Osteoblast (primary cell): ENCODE results near the gene FAM13C. TPM values are rescaled to one million over a fixed set of nuclear protein-coding genes. Genes with fewer than 3 reads are reported as not detected.

ENCODE experiments used
- DNase-seq: peaks from one replicate; pipeline ENCODE4 v3.0.0; 2011; ENCODE audit warnings: low spot score, mixed read lengths; ENCODE audit not compliant: insufficient read length; ENCODE audit errors: missing footprints
- H2AFZ ChIP-seq: 2 replicates; pipeline ENCODE4 v1.6.0; 2011; ENCODE audit warnings: mild to moderate bottlenecking, low read length
- H3K27ac ChIP-seq: 2 replicates; pipeline ENCODE4 v1.5.1; 2011; ENCODE audit warnings: mild to moderate bottlenecking, low read depth, low read length, moderate library complexity
- H3K27me3 ChIP-seq: 2 replicates; pipeline ENCODE4 v1.6.0; 2012; ENCODE audit warnings: mild to moderate bottlenecking, control low read depth, inconsistent platforms, low read length, moderate library complexity; ENCODE audit not compliant: insufficient read depth
- H3K36me3 ChIP-seq: 2 replicates; pipeline ENCODE4 v1.5.1; 2011; ENCODE audit warnings: mild to moderate bottlenecking, low read length, control low read depth, moderate library complexity; ENCODE audit not compliant: insufficient read depth
- H3K4me1 ChIP-seq: 2 replicates; pipeline ENCODE4 v1.5.1; 2011; ENCODE audit warnings: mild to moderate bottlenecking, low read length, control low read depth, moderate library complexity; ENCODE audit not compliant: insufficient read depth
- H3K4me2 ChIP-seq: 2 replicates; pipeline ENCODE4 v1.6.0; 2011; ENCODE audit warnings: mild to moderate bottlenecking, low read length; ENCODE audit not compliant: insufficient read depth
- H3K4me3 ChIP-seq: fragments of 200-600 bp; sonication (generic); 3 replicates; pipeline ENCODE4 v1.5.1; 2012; ENCODE audit warnings: mild to moderate bottlenecking, low read length, inconsistent platforms; ENCODE audit not compliant: insufficient read depth
- H3K79me2 ChIP-seq: 2 replicates; pipeline ENCODE4 v1.6.0; 2012; ENCODE audit warnings: mild to moderate bottlenecking, low read length, control low read depth, inconsistent platforms; ENCODE audit not compliant: insufficient read depth
- H3K9me3 ChIP-seq: 2 replicates; pipeline ENCODE4 v1.5.1; 2011; ENCODE audit warnings: low read depth, low read length, control low read depth
- H4K20me1 ChIP-seq: 2 replicates; pipeline ENCODE4 v1.6.0; 2012; ENCODE audit warnings: mild to moderate bottlenecking, low read length, control low read depth; ENCODE audit not compliant: insufficient read depth
- CTCF ChIP-seq: IDR thresholded peaks from 2 replicates; pipeline ENCODE4 v1.5.1; 2011; ENCODE audit warnings: mild to moderate bottlenecking, low read depth, low read length, moderate library complexity; ENCODE audit errors: extremely low read depth
- total RNA-seq: library from RNA; depleted of rRNA; stranded (reverse); fragments of >200 nt; gene quantifications from 2 replicates; pipeline ENCODE4 v1.2.3, GENCODE V29; 2012

The FAM13C gene
- total RNA-seq, 1 donor = 6.5 TPM

DNA sequence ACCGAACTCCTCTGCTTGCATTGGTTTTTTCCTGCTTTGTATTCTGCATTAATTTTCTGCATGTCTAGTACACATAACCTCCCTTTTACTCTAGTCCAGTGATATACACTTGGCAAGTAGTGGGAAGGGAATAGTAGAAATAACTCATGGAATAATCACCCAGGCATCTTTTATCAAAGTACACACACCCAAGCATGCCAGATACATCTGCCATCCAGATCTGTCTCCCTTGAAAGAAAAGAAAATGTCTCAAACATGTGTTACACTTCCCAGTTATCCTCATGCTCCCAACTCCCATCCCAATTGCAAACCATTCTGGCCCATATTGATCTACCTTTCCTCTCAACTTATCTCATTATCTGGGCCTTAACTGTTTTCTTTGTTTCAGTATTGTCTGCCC, 106.9 kb downstream of the FAM13C start:
- no peaks in the 10 kb centered on the region for H3K9me3 ChIP-seq
- H2AFZ ChIP-seq = no peak overlapping the region
- H3K79me2 ChIP-seq = no peaks in the 10 kb centered on the region
- H3K4me3 ChIP-seq = no peak overlapping the region
- H4K20me1 ChIP-seq = no peaks in the 10 kb centered on the region
- no peaks in the 10 kb centered on the region for H3K36me3 ChIP-seq
- no peaks in the 10 kb centered on the region for H3K27me3 ChIP-seq
- H3K4me1 ChIP-seq = no peaks in the 10 kb centered on the region
- no peak overlapping the region for H3K27ac ChIP-seq
- no peak overlapping the region for H3K4me2 ChIP-seq
- no peak for DNase-seq
- no peak for TF ChIP-seq CTCF

DNA sequence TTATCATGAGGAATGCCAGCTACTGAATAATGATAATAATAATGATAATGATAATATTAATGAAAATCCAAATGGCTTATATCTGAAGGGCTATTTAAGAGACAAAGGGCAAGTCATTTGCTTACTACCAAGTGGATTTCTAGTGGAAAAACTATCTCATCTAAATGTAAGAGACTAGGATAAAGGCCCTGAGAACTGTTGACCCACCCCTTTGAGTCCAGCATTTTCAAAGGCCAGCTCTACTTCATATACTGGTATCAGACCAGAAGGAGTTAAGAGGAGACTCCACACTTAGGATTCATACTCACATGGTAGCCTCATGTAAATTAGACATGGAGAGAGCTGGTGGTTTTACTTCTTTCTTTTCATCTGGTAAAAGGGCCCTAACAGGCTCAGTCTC, 109.9 kb downstream of the FAM13C start:
- TF ChIP-seq CTCF = no peak
- Histone ChIP-seq H3K9me3 (no peaks in the 10 kb centered on the region), H3K27ac (no peak overlapping the region), H3K4me3 (no peak overlapping the region), H3K27me3 (no peaks in the 10 kb centered on the region), H3K79me2 (no peaks in the 10 kb centered on the region), H2AFZ (no peak overlapping the region), H4K20me1 (no peaks in the 10 kb centered on the region), H3K36me3 (no peaks in the 10 kb centered on the region), H3K4me1 (no peaks in the 10 kb centered on the region), H3K4me2 (no peak overlapping the region)
- no peak for DNase-seq

DNA sequence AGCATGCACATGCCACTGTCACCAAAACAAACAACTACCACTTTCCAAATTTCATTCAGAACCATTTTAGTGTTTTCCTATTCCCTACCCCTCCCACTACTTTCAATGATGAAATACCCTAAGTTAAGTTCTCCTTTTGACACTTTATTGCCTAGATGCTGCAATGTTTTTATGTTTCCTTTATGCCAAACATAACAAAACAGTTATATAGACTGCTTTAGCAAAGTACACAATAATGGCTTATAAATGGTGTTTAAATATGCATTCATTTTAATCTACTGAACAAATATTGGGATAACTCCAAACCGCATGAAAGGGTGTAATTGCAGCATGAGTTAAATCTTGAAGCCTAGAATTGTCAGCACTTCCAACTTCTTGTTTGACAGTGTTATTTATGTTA, 116.7 kb downstream of the FAM13C start:
- no peak overlapping the region for H3K4me3 ChIP-seq
- no peak for DNase-seq
- no peaks in the 10 kb centered on the region for H3K36me3 ChIP-seq
- H3K27me3 ChIP-seq = no peaks in the 10 kb centered on the region
- no peaks in the 10 kb centered on the region for H3K79me2 ChIP-seq
- no peak overlapping the region for H3K4me2 ChIP-seq
- H2AFZ ChIP-seq = no peak overlapping the region
- no peaks in the 10 kb centered on the region for H3K4me1 ChIP-seq
- TF ChIP-seq CTCF = no peak
- no peak overlapping the region for H3K27ac ChIP-seq
- no peaks in the 10 kb centered on the region for H4K20me1 ChIP-seq
- H3K9me3 ChIP-seq = no peaks in the 10 kb centered on the region

DNA sequence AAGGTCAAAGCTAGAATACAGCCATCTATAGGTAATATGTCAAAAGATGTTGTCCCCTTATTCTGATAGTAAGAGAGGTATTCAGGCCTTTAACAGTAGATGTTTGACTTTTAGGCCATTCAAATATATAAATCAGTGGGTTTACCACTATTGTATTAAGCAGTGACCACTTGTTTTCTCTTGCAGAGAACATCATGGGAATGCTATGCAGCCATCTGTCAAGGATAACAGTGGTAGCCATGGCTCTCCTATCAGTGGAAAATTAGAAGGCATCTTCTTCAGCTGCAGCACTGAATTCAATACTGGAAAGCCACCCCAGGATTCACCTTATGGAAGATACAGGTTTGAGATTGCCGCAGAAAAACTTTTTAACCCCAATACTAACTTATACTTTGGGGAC, 117.5 kb downstream of the FAM13C start:
- no peak overlapping the region for H2AFZ ChIP-seq
- H4K20me1 ChIP-seq = no peaks in the 10 kb centered on the region
- no peak overlapping the region for H3K4me2 ChIP-seq
- no peaks in the 10 kb centered on the region for H3K9me3 ChIP-seq
- no peak overlapping the region for H3K4me3 ChIP-seq
- no peak overlapping the region for H3K27ac ChIP-seq
- no peaks in the 10 kb centered on the region for H3K36me3 ChIP-seq
- no peaks in the 10 kb centered on the region for H3K4me1 ChIP-seq
- H3K79me2 ChIP-seq = no peaks in the 10 kb centered on the region
- no peak for TF ChIP-seq CTCF
- no peaks in the 10 kb centered on the region for H3K27me3 ChIP-seq
- no peak for DNase-seq
